Myometrial cell (primary cell): ENCODE measurements around the gene ZNF593. TPM values are rescaled to one million over a fixed set of nuclear protein-coding genes. Genes with fewer than 3 reads are reported as not detected.

Experiments
- total RNA-seq: library from RNA; depleted of rRNA; stranded (reverse); fragments of >200 nt; gene quantifications from 2 replicates; pipeline ENCODE4 v1.2.3, GENCODE V29; 2015

The ZNF593 gene
- total RNA-seq, result 26.4 and 32.3 TPM in 2 replicates

GRCh38 chr1:26169669-26170471 is at the start of gene ZNF593:
ZNF593 (plus strand) TSS chr1:26169908; CDS start chr1:26169984, 76 bp downstream.

GRCh38 chr1:26158908-26159742 is 10.6 kb upstream of the ZNF593 start, which contains the start of gene FAM110D:
FAM110D (plus strand) TSS chr1:26159079; CDS start chr1:26161292, 2,213 bp downstream.

GRCh38 chr1:26168410-26169197 is 1.1 kb upstream of the ZNF593 start, which contains the start of gene C1orf232:
C1orf232 (minus strand) TSS chr1:26168963; CDS start chr1:26168499, 464 bp downstream.

GRCh38 chr1:26171084-26172072 is 1.7 kb downstream of the ZNF593 start, which contains the start of gene ZNF593OS:
ZNF593OS (minus strand) TSS chr1:26171832; CDS start chr1:26171661, 171 bp downstream.

GRCh38 chr1:26177182-26177684 is 7.5 kb downstream of the ZNF593 start, which contains the start of gene CNKSR1:
CNKSR1 (plus strand) TSS chr1:26177491; CDS start chr1:26177548, 57 bp downstream.

GRCh38 chr1:26190373-26190987 is 20.8 kb downstream of the ZNF593 start, which contains the start of gene CATSPER4:
CATSPER4 (plus strand) TSS chr1:26190602; CDS start chr1:26190628, 26 bp downstream.

Other genes starting within 250 kb of the ZNF593 start
- gene PAFAH2, start 171.8 kb upstream of the ZNF593 start, total RNA-seq, result 11.9 and 15.3 TPM in 2 replicates
- 4.3 and 26.5 TPM in 2 replicates for gene EXTL1, start 148.1 kb upstream of the ZNF593 start, total RNA-seq
- gene SLC30A2, start 123.8 kb upstream of the ZNF593 start, total RNA-seq, result not detected in 2 replicates
- not detected in 2 replicates for gene TRIM63, start 102.3 kb upstream of the ZNF593 start, total RNA-seq
- gene PDIK1L, start 58.1 kb upstream of the ZNF593 start, total RNA-seq, result 2.6 and 3.2 TPM in 2 replicates
- not detected in 2 replicates for gene FAM110D, start 10.8 kb upstream of the ZNF593 start, total RNA-seq
- not detected in 2 replicates for gene C1orf232, start 945 bp upstream of the ZNF593 start, total RNA-seq
- 0.29 TPM in 1 of 2 replicates, not detected in the other for gene ZNF593OS, start 1.9 kb downstream of the ZNF593 start, total RNA-seq
- gene CNKSR1, start 7.6 kb downstream of the ZNF593 start, total RNA-seq, result not detected in 2 replicates
- gene CATSPER4, start 20.7 kb downstream of the ZNF593 start, total RNA-seq, result not detected in 2 replicates
- 8.7 and 8.9 TPM in 2 replicates for gene CEP85, start 64.3 kb downstream of the ZNF593 start, total RNA-seq
- gene SH3BGRL3, start 110.2 kb downstream of the ZNF593 start, total RNA-seq, result 206 and 215 TPM in 2 replicates
- 3.5 and 7.8 TPM in 2 replicates for gene UBXN11, start 136.7 kb downstream of the ZNF593 start, total RNA-seq
- 0.71 TPM in 1 of 2 replicates, not detected in the other for gene CD52, start 148.1 kb downstream of the ZNF593 start, total RNA-seq
- gene CRYBG2, start 184.2 kb downstream of the ZNF593 start, total RNA-seq, result not detected in 2 replicates
- gene ZNF683, start 202.8 kb downstream of the ZNF593 start, total RNA-seq, result not detected in 2 replicates
- not detected in 2 replicates for gene LIN28A, start 240.9 kb downstream of the ZNF593 start, total RNA-seq